ENCODE results near the gene AMHR2. TPM values are rescaled to one million over a fixed set of nuclear protein-coding genes. Genes with fewer than 3 reads are reported as not detected.

Gene AMHR2
- total RNA-seq: not detected in 2 replicates

DNA sequence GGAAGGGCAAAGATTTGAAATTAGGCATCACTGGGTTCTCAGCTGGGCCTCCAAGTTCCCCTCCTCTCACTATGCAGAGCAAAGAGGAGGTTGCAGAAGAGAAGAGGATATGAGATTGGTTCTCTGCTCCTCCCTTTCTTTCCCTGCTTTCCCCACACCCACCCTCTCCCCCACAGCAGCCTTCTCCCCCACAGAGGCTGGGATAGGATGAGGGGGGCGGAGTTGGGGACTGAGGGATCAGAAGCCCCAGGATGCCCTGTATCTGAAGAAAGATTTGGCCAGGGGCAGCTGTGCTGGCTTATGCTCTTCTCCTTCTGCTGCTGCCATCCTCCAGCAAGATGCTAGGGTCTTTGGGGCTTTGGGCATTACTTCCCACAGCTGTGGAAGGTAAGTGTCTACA is at the start of gene AMHR2:
TSS of gene AMHR2 (plus strand) at position 259 of the 400 bp plus-strand sequence. CDS start at position 339, 80 bp downstream.

GRCh38 chr12:53380104-53380793 is 43.4 kb upstream of the AMHR2 start, which contains the start of gene SP1:
Gene SP1 (plus strand): TSS chr12:53380176. CDS start chr12:53380292, 116 bp downstream.

GRCh38 chr12:53441040-53441833 is 17.6 kb downstream of the AMHR2 start, which contains the start of gene PRR13:
Gene PRR13 (plus strand): TSS chr12:53441734. CDS start chr12:53442715, 981 bp downstream.

GRCh38 chr12:53451661-53452158 is 28.1 kb downstream of the AMHR2 start, which contains the start of gene PCBP2:
Gene PCBP2 (plus strand): TSS chr12:53452102. CDS start chr12:53454801, 2,699 bp downstream.

Other genes with a start within 250 kb of the AMHR2 start
- gene ZNF740, start 243.1 kb upstream of the AMHR2 start, total RNA-seq: 10.5 and 17.9 TPM in 2 replicates
- gene CSAD, start 242.9 kb upstream of the AMHR2 start, total RNA-seq: 3.2 and 9.0 TPM in 2 replicates
- gene ITGB7, start 216.6 kb upstream of the AMHR2 start, total RNA-seq: 0.49 TPM in 1 of 2 replicates, not detected in the other
- gene RARG, start 191.6 kb upstream of the AMHR2 start, total RNA-seq: 8.9 and 16.0 TPM in 2 replicates
- gene ESPL1, start 155.6 kb upstream of the AMHR2 start, total RNA-seq: 8.7 and 9.4 TPM in 2 replicates
- gene PFDN5, start 128.3 kb upstream of the AMHR2 start, total RNA-seq: 379 and 467 TPM in 2 replicates
- 26.3 and 37.1 TPM in 2 replicates for gene MYG1, start 124.2 kb upstream of the AMHR2 start, total RNA-seq
- 26.6 and 42.4 TPM in 2 replicates for gene AAAS, start 102.2 kb upstream of the AMHR2 start, total RNA-seq
- gene SP7, start 87.5 kb upstream of the AMHR2 start, total RNA-seq: not detected in 2 replicates
- gene SP1, start 43.7 kb upstream of the AMHR2 start, total RNA-seq: 21.0 and 37.1 TPM in 2 replicates
- 15.9 TPM in 2 replicates for gene PRR13, start 17.9 kb downstream of the AMHR2 start, total RNA-seq
- gene PCBP2, start 28.2 kb downstream of the AMHR2 start, total RNA-seq: 265 and 440 TPM in 2 replicates
- gene MAP3K12, start 75.6 kb downstream of the AMHR2 start, total RNA-seq: 11.7 and 12.4 TPM in 2 replicates
- 41.0 and 43.8 TPM in 2 replicates for gene TARBP2, start 77.4 kb downstream of the AMHR2 start, total RNA-seq
- not detected in 2 replicates for gene NPFF, start 83.6 kb downstream of the AMHR2 start, total RNA-seq
- 7.1 and 19.1 TPM in 2 replicates for gene ATF7, start 202.5 kb downstream of the AMHR2 start, total RNA-seq